Activated gamma-delta T cell treated with Interleukin-2 at 50 U/mL for 16 hours (primary cell): ENCODE data around the gene CLEC2A.

Source experiments
- DNase-seq: peaks from one replicate; pipeline ENCODE4 v3.0.0-alpha.2; 2020

The CLEC2A gene

GRCh38 chr12:9931245-9931644 lies 925 bp downstream of the CLEC2A start:
- no peak for DNase-seq

DNA sequence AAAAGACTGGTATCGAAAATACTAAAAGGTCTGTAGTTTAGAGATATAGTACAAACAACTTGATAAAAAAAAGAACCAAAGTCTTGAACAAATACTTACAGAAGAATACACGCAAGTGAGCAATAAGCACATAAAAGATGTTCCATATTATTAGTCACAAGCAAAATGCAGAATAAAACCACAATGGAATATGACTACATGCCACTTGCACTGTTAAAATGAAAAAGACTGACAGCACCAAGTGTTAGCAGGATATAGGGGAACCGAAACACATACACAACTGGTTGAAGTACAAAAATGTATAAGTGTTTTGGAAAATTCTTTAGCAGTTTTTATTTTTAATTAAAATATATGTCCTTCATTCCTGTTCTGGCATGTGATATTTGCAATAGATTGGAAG lies 3.6 kb downstream of the CLEC2A start:
- no peak for DNase-seq

- DNase-seq = no peak
These were observed 5.3 kb downstream of the CLEC2A start for GRCh38 chr12:9926876-9927275.

DNA sequence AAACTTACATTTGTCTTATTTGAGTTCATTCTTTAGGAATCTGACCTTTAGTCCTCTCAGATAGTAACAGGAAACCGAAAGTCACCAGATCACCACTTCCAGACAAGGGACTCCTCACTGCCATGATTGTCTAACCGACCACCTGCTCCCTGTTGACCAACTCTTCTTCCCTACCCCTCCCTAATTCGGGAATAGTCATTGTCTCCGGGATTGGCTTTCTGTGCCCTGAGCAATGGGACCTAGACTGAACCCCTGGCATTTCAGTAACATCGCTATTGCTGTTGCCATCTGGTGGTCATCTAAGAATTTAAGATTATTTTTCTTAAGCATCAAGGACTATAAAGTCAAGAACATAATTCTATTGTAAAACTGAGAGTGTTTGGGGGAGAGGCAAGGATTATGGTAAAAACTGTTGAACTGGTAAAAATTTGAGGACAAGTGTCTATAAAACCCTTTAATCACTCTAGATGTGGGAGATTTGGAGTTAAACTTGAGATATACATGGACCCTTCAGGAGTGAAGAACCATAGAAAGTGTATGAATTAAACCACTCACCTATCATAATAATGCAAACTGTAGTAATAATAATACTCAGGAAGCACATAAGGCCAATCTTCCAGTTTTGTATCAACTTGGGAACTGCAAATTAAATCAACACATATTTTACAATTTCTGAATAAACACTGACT lies 6.3 kb downstream of the CLEC2A start:
- DNase-seq = peak; percentile 4

GRCh38 chr12:9922429-9922828 lies 9.7 kb downstream of the CLEC2A start:
- DNase-seq = no peak

GRCh38 chr12:9920451-9920850 lies 11.7 kb downstream of the CLEC2A start:
- no peak for DNase-seq

DNA sequence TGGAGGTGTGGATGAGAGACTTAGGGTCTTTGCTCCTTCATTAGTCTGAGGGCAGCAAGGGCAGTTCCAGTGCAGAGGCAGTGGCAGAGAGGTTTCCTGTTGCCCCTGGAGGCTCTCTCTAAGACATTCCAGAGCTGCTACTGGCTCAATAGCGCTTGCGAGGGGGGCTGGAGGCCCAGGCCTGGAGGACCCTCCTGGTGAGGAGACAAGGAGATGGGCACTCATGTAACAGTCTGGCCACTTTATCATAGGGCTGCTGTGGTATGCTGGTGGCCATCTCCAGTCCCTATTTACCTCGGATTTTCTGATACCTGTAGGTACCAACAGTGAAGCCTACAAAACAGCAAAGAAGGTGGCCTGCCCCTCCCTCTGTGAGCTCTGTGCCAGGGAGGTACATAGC lies 12.7 kb downstream of the CLEC2A start:
- DNase-seq = no peak

GRCh38 chr12:9911708-9912107 lies 20.5 kb downstream of the CLEC2A start:
- DNase-seq = no peak

DNA sequence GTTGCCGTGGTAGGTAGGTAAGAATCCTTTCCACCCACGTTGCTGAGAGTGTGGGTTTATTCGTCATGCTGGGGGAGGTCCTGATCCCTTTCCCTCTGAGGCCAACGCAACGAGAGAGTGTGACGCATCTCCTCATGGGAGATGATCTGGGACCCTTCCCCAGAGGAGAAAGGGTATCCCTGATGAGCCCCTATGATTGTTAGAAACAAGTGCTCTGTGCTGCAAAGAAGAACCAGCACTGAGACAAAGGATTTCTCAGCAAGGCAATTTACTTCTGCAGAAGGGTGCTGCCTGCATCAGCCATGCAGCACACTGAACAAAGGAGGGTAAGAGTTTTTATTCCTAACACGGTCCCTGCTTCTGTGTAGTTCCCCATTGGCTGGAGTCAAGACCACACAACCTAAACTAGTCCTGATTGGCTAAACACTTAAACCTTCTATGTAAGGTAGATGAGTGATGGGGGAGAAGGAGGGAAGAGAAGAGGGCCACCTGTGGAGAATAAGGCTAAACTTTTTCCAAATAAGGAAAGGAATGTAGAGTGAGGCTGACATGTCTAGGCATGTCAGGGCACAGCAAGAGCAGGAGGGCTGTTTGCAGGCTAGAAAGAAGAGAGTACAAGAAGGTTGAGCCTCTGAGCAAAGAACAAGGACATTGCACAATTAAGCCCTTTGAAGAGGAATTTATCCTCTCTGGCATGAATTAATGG lies 21.3 kb downstream of the CLEC2A start:
- no peak for DNase-seq

- no peak for DNase-seq
These were observed 22.4 kb downstream of the CLEC2A start for GRCh38 chr12:9909724-9910123.

GRCh38 chr12:9908350-9908749 lies 23.8 kb downstream of the CLEC2A start:
- no peak for DNase-seq

- no peak for DNase-seq
These were observed 24.4 kb downstream of the CLEC2A start for GRCh38 chr12:9907769-9908168.

DNA sequence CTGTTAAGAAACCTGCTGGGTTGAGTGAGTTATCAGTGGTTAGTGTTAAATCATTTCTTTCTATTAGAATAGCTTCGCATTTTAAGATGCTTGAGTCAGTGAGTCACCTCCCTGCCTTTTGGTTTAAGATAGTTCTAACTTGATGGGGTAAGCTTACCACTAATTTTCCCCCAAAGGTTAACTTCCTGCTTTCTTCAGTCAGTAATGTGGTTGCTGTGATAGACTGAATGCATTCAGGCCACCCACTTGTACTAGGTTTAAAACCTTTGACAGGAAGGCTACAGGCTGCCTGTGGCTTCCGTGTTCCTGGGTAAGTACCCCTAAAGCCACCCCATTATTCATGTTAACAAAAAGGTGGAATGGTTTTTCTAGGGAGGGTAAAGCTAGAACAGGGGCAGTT lies 25.3 kb downstream of the CLEC2A start:
- peak; percentile 36 for DNase-seq

DNA sequence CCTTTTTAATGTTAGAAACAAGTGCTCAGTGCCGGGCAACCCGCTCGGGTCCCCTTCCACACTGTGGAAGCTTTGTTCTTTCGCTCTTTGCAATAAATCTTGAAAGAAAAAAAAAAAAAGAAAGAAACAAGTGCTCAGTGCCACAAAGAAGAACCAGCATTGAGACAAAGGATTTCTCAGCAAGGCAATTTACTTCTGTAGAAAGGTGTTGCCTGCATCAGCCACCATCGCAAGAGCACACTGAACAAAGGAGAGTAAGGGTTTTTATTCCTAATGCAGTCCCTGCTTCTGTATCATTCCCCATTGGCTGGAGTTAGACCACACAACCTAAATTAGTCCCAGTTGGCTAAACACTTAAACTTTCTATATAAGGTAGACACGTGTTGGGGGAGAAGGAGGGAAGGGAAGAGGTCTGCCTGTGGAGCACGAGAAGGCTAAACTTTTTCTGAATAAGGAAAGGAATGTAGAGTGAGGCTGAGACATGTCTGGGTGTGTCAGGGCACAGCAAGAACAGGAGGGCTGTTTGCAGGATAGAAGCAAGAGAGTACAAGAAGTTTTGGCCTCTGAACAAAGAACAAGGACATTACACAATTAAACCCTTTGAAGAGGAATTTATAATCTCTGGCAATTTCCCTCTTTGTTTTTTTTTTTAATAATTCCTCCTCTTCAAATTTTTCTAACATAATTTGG lies 29.5 kb downstream of the CLEC2A start:
- no peak for DNase-seq

GRCh38 chr12:9900930-9901329 lies 31.2 kb downstream of the CLEC2A start:
- no peak for DNase-seq

- DNase-seq = no peak
These were observed 33.0 kb downstream of the CLEC2A start for GRCh38 chr12:9899209-9899608.

- DNase-seq = no peak
These were observed 34.6 kb downstream of the CLEC2A start for GRCh38 chr12:9897535-9897934.

- DNase-seq = no peak
These were observed 36.8 kb downstream of the CLEC2A start for GRCh38 chr12:9895215-9895971.

DNA sequence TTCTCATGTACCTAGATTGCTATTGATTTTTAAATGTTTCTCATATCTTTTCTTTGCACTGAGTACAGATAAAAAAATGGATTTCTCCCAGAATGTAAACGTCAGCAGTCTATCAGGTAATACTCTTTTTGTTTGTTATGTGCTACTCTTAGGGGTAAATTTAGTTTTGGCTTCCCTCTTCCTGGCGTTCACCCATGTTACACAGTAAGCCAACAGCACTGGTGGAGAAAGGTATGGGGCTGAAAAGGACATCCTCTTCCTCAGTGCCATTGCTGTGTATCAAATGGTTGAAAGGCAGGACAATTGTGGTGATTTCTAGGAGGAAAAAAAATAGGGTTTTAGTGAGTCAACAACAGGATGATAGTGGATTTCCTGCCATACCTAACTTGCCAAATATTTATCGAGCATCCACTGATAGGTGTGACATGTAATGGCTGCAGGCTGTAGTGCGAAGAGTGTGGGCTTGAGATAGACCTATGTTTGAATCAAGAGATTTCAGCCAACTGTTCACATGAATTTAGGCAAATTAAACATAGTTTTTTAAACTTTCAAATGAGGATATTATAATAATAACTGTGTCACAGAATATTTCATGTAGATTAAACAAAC lies 43.4 kb downstream of the CLEC2A start:
- no peak for DNase-seq

DNA sequence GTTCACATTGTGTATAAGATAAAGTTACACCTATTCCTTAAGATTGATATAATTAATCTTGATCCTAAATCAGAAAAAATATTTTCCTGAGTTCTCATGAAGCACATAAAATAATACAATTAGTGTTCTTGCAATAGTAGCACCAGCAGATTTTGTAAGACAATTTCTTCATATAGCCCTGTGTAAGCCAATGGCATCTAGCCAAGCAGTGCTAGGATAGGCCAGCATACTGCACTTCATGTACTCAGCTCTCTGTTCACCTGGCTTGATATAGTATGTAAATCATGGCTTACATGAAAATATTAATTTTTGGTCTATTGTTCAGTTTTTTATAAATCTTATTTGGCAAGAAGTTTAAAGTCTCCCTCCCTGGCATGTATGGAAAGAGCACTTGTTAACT lies 49.0 kb downstream of the CLEC2A start:
- DNase-seq = no peak

DNA sequence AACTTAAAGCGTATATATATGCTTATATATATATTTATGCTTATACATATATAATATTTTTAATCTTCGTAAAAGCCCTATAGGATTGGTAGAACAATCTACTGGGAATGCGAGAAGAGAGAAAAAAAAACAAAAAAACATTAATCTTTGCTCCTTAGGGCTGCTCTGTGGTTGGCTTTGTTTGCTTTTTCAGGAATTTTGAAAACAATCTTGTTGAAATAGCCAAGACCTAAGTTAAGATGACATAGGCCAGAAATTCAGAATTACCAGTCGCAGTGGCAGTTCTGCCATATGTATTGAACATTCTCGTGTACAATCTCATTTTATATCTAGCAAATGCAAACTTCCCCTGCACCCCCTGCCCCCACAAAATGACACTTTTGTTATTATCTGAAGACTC lies 50.2 kb downstream of the CLEC2A start:
- no peak for DNase-seq

- no peak for DNase-seq
These were observed 50.9 kb downstream of the CLEC2A start, which contains the start of gene KLRF2 for GRCh38 chr12:9881246-9881645. Gene KLRF2 (plus strand): TSS chr12:9881489. CDS start chr12:9881596, 107 bp downstream.

DNA sequence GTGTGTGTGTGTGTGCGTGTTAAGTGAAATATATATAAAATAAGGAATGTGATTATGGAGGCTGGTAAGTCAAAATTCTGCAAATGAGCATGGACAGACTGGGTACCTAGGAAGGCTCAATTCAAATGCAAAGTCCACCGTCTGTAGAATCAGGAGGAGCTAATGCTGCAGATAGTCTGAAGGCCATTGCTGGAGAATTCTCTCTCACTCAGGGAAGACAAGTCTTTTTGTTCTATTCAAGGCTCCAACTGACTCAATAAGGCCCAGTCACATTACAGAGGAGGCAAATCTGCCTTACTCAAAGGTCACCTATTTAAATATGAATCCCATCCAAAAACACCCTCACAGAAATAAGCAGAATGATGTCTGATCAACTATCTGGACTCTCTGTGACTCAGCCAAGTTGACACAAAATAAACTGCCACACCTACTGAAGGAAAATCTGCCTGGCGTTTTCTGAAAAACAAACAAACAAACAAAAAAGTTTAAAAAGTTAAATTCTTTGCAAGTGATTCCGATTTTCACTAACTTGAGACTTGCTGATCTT lies 51.6 kb downstream of the CLEC2A start:
- DNase-seq = no peak
